ENCODE data around the gene SORCS2.

GRCh38 chr4:7359400-7360062, 167.2 kb downstream of the SORCS2 start:
- TF ChIP-seq CTCF (conservative IDR thresholded peaks at IDR 0.05; ENCODE audit: low read depth, low read length) (no peak), RAD21 (IDR thresholded peaks at IDR 0.05; ENCODE audit: low read length) (no peak), POLR2A (IDR thresholded peaks at IDR 0.05; ENCODE audit: low read depth, low read length) (no peak), SMC3 (IDR thresholded peaks at IDR 0.05; ENCODE audit: low read depth, low read length) (no peak), FOS (IDR thresholded peaks at IDR 0.05; ENCODE audit: low read depth, low read length) (no peak)
